WTC11 (cell line): ENCODE results near the gene PPP1R12B.
"Not testable (repeated sequence)": the region's sequence is repeated elsewhere in the genome, so short reads cannot be mapped to it uniquely, and the experiment has no call there.

ENCODE experiments used
- ATF2 ChIP-seq: sonication (generic); formaldehyde crosslinking; IDR thresholded peaks from 2 replicates; pipeline ENCODE4 v1.8.1; 2022; ENCODE audit warnings: low read depth, missing genetic modification reagents, borderline replicate concordance
- ATF3 ChIP-seq: sonication (generic); formaldehyde crosslinking; conservative IDR thresholded peaks from 2 replicates; pipeline ENCODE4 v1.8.1; 2022; ENCODE audit warnings: mild to moderate bottlenecking, missing genetic modification reagents
- ATF6 ChIP-seq: sonication (generic); formaldehyde crosslinking; IDR thresholded peaks from 2 replicates; pipeline ENCODE4 v1.8.1; 2023; ENCODE audit warnings: mild to moderate bottlenecking, missing genetic modification reagents
- CREB1 ChIP-seq: sonication (generic); formaldehyde crosslinking; IDR thresholded peaks from 2 replicates; pipeline ENCODE4 v1.8.0; 2023; ENCODE audit warnings: mild to moderate bottlenecking, missing genetic modification reagents
- CREM ChIP-seq: sonication (generic); formaldehyde crosslinking; IDR thresholded peaks from 2 replicates; pipeline ENCODE4 v1.8.1; 2022; ENCODE audit warnings: mild to moderate bottlenecking, missing genetic modification reagents, moderate library complexity
- CTCF ChIP-seq: fragments of 200-600 bp; IDR thresholded peaks from 2 replicates; pipeline ENCODE4 v1.8.0; 2022; ENCODE audit warnings: antibody characterized with exemption
- E2F1 ChIP-seq: sonication (generic); formaldehyde crosslinking; IDR thresholded peaks from 2 replicates; pipeline ENCODE4 v1.8.0; 2022; ENCODE audit warnings: mild to moderate bottlenecking, missing genetic modification reagents
- JUN ChIP-seq: sonication (generic); formaldehyde crosslinking; IDR thresholded peaks from 2 replicates; pipeline ENCODE4 v1.8.0; 2023; ENCODE audit warnings: mild to moderate bottlenecking, missing genetic modification reagents
- MAX ChIP-seq: sonication (generic); formaldehyde crosslinking; IDR thresholded peaks from 2 replicates; pipeline ENCODE4 v1.8.0; 2022; ENCODE audit warnings: mild to moderate bottlenecking, missing genetic modification reagents
- PRDM15 ChIP-seq: sonication (generic); formaldehyde crosslinking; IDR thresholded peaks from 2 replicates; pipeline ENCODE4 v1.8.0; 2022; ENCODE audit warnings: missing genetic modification reagents
- TCF7 ChIP-seq: sonication (generic); formaldehyde crosslinking; IDR thresholded peaks from 2 replicates; pipeline ENCODE4 v1.8.0; 2022; ENCODE audit warnings: mild to moderate bottlenecking, low read depth, missing genetic modification reagents, moderate library complexity
- USF2 ChIP-seq: sonication (generic); formaldehyde crosslinking; IDR thresholded peaks from 2 replicates; pipeline ENCODE4 v1.8.1; 2023; ENCODE audit warnings: mild to moderate bottlenecking, missing genetic modification reagents, moderate library complexity
- ZNF121 ChIP-seq: sonication (generic); formaldehyde crosslinking; IDR thresholded peaks from 2 replicates; pipeline ENCODE4 v1.8.0; 2023; ENCODE audit warnings: missing genetic modification reagents
- ZNF138 ChIP-seq: sonication (generic); formaldehyde crosslinking; conservative IDR thresholded peaks from 2 replicates; pipeline ENCODE4 v1.8.1; 2022; ENCODE audit warnings: mild to moderate bottlenecking, moderate library complexity, missing genetic modification reagents

GRCh38 chr1:202488178-202488649, 139.7 kb downstream of the PPP1R12B start:
- TF ChIP-seq PRDM15 (CRISPR knock-in tag); ATF2 (CRISPR knock-in tag); ZNF121; CTCF; CREB1 (CRISPR knock-in tag); ATF6; E2F1; JUN (CRISPR knock-in tag); MAX (CRISPR knock-in tag); ATF3 (CRISPR knock-in tag); TCF7 (CRISPR knock-in tag); ZNF138; CREM (CRISPR knock-in tag); USF2: not testable (repeated sequence)
